ENCODE results near the gene SPRY1. TPM values are rescaled to one million over a fixed set of nuclear protein-coding genes. Genes with fewer than 3 reads are reported as not detected.

The SPRY1 gene
- total RNA-seq, 1 donor from 2014 or later, result 86.6 TPM

DNA sequence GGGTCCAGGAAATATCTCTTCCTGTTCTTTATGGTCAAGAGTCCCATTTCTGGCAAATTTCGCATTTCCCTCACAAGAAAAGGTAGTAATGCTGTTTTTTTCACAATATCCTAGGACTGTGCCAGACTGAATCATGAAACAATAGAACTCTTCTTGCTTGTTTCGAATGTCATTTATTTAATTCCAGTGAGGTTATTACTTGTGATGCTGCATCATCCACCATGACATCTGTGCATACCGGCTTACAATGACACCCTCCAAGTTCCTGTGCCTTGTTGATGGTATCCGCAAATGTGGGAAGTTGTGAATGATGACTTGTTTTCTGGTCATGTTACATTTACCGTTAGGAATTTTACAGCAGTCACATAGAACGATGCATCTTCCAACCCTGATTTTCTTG, 42.9 kb upstream of the SPRY1 start:
- no peak for ATAC-seq
- intact Hi-C loops (cut with DNase I), result no loop called here
- H3K4me3 ChIP-seq, result no peak overlapping the region
- H3K27ac ChIP-seq, result no peak overlapping the region
- TF ChIP-seq, protein P1, sequence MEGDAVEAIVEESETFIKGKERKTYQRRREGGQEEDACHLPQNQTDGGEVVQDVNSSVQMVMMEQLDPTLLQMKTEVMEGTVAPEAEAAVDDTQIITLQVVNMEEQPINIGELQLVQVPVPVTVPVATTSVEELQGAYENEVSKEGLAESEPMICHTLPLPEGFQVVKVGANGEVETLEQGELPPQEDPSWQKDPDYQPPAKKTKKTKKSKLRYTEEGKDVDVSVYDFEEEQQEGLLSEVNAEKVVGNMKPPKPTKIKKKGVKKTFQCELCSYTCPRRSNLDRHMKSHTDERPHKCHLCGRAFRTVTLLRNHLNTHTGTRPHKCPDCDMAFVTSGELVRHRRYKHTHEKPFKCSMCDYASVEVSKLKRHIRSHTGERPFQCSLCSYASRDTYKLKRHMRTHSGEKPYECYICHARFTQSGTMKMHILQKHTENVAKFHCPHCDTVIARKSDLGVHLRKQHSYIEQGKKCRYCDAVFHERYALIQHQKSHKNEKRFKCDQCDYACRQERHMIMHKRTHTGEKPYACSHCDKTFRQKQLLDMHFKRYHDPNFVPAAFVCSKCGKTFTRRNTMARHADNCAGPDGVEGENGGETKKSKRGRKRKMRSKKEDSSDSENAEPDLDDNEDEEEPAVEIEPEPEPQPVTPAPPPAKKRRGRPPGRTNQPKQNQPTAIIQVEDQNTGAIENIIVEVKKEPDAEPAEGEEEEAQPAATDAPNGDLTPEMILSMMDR (IDR thresholded peaks at IDR 0.05), result no peak
- no peaks in the 10 kb centered on the region for H3K27me3 ChIP-seq (ENCODE audit: low read depth)
- no peaks in the 10 kb centered on the region for H3K36me3 ChIP-seq
- no peaks in the 10 kb centered on the region for H3K4me1 ChIP-seq
- no peaks in the 10 kb centered on the region for H3K9me3 ChIP-seq
- no peak for DNase-seq

DNA sequence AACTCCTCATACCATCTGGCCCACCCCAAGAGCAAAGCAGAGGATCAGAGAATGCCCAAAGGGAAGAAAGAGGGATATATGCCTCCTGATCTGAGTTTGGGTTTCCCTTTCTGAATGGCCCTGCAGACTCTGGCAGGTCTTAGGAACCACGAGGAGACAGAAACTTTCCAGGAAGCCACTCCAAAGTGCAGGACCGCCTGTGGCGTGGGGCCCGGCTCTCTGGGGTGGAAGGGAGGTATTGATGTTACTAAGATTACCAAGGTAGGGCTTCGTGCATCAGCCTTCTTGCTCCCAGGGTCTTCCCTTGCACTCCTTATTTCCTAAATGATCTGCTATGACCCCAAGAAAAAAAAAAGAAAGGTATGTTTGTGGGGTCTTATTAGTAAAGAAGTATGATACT, 41.9 kb upstream of the SPRY1 start:
- intact Hi-C loops (cut with DNase I), result no loop called here
- Histone ChIP-seq H3K9me3 (no peaks in the 10 kb centered on the region), H3K4me1 (no peaks in the 10 kb centered on the region), H3K36me3 (no peaks in the 10 kb centered on the region), H3K27ac (no peak overlapping the region), H3K27me3 (ENCODE audit: low read depth) (no peaks in the 10 kb centered on the region), H3K4me3 (no peak overlapping the region)
- TF ChIP-seq, protein P1 (IDR thresholded peaks at IDR 0.05), result no peak
- ATAC-seq, result no peak
- DNase-seq, result no peak

DNA sequence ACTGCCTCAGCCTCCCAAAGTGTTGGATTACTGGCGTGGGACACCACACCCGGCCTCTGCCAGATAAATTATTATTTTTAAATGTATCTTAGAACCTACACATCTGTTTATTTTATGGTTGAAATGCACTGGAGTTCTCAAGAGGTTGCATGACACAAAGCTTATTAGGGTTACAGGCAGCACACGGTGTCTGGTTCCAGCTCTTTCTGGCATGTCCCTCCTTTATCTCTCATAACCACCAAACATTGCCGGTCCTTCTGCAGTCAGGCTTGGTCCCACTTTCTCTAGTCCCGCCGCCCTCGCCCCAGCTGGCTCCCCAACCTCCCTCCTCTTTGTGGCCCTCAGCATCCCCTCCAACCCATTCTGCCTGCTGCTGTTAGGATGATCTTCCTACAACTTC, 39.7 kb upstream of the SPRY1 start:
- no peaks in the 10 kb centered on the region for H3K4me1 ChIP-seq
- H3K27ac ChIP-seq, result no peak overlapping the region
- intact Hi-C loops (cut with DNase I), result no loop called here
- no peaks in the 10 kb centered on the region for H3K27me3 ChIP-seq (ENCODE audit: low read depth)
- no peaks in the 10 kb centered on the region for H3K9me3 ChIP-seq
- DNase-seq, result no peak
- no peaks in the 10 kb centered on the region for H3K36me3 ChIP-seq
- no peak overlapping the region for H3K4me3 ChIP-seq
- no peak for ATAC-seq
- TF ChIP-seq, protein P1 (IDR thresholded peaks at IDR 0.05), result no peak

DNA sequence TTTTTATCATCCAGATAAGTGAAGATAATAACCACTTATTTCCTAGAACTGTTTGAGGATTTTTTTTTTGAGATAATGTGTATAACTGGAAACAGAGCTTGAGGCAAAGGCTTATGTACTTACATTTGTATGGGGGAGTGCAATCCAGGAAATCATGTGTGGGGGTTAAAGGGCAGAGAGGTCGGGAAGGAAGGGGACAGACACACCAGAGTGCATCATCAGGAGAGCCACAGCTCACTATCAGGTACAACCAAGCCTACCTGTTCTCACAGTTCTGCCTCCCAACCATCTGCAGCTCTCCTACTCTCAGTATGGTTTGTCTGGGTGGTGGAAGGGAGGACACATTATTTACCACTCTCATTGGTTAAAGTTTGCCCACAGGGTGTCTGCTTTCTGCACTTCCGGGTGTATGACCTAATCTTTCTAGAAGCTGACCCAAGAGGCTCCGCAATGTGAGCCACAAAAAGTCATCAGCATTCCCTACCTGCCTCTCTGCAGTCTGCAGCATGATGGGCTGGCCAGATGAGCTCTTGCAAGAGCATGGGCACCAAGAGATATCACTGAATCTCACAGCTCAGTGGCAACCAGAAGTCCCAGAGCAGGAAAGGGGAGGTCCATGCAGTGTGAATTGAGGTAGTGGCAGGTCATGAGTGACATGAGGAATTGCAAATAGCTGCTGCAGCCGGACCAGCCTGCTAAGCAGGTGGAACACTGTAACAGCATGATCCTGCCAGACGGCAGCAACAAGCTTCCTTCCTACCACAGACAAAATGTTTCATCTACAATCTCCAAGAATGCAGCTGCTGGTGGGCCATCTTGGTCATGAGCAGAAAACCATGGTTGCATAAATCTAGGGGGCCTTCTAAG, 36.9 kb upstream of the SPRY1 start:
- no peak for DNase-seq
- TF ChIP-seq, protein P1 (IDR thresholded peaks at IDR 0.05), result no peak
- no peaks in the 10 kb centered on the region for H3K27me3 ChIP-seq (ENCODE audit: low read depth)
- H3K4me1 ChIP-seq, result no peaks in the 10 kb centered on the region
- no peaks in the 10 kb centered on the region for H3K36me3 ChIP-seq
- no peak overlapping the region for H3K4me3 ChIP-seq
- no peak overlapping the region for H3K27ac ChIP-seq
- no peaks in the 10 kb centered on the region for H3K9me3 ChIP-seq
- intact Hi-C loops (cut with DNase I), result no loop called here
- ATAC-seq, result no peak

DNA sequence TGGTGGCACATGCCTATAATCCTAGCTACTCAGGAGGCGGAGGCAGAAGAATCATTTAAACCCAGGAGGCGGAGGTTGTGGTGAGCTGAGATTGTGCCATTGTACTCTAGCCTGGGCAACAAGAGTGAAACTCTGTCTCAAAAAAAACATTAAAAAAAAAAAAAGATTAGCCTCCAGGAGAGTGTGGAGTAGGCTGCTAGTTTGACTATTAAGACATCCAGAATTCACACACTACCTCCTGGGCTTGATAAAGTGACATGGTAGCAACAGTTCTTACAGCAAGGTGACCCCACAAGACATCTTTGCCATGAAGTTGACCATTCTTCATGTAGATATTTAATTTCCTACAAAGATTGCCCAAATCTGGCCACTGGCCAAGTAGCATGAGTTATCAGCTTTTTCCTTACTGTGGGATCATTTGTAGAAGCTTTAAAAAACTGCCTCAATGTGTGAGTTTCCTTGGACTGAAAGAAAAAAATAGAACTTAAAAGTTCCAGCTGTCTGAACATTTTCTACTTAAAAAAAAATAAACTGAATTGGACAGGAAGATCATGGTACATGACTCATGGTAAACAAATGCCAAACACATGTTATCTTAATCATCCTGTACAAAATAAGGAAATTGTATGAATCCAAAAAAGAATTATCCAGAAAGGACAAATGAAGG, 35.3 kb upstream of the SPRY1 start:
- no peaks in the 10 kb centered on the region for H3K27me3 ChIP-seq (ENCODE audit: low read depth)
- H3K27ac ChIP-seq, result no peak overlapping the region
- H3K36me3 ChIP-seq, result no peaks in the 10 kb centered on the region
- no peak for ATAC-seq
- no peak overlapping the region for H3K4me3 ChIP-seq
- no peaks in the 10 kb centered on the region for H3K9me3 ChIP-seq
- intact Hi-C loops (cut with DNase I), result no loop called here
- H3K4me1 ChIP-seq, result no peaks in the 10 kb centered on the region
- DNase-seq, result no peak
- TF ChIP-seq, protein P1 (IDR thresholded peaks at IDR 0.05), result no peak
